Cerebellar nuclear complex (tissue), 1 donor: Measurements from ENCODE around the gene CAMK1G.

ENCODE experiments used
- DNase-seq, 2 experiments: peaks; one replicate each; lab custom pipeline; 2025; lab: John Stamatoyannopoulos, UW

Gene CAMK1G

DNA sequence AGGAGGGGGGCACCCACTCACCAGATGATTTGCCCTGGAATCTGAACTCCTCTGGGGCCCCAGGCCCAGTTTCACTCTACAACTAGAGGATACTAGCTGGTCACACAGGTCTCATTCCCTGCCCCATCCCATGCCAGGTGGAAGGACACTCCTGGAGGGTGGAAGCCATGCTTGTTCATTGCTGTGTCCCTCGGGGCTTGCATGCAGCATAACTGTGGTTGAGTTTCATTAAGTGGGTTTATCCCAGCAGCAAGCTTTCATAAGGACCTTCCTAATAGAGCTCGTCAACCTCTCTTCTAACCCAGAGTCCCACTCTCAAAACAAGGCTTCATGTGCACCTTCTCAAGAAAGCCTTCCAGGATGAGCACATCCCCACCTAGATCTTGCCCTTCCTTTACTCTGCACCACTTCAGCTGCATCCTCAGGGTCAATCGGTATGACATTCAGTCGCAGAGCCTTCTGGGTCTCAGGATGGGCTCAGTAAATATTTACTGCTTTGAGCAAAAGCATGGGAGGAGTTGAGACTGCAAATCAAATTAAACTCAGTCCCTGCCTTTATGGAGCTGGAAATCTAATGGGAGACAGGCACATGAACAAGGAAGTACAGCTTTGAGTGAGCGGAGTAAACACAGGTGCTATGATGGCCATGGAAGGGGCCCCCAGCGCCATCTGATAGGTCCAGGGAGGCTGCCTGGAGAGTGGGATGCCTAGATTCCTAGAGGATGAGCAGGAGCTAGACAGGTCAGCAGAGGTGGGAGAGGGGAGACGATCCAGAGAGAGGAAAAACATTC, 36.4 kb downstream of the CAMK1G start:
- DNase-seq = no peak

DNA sequence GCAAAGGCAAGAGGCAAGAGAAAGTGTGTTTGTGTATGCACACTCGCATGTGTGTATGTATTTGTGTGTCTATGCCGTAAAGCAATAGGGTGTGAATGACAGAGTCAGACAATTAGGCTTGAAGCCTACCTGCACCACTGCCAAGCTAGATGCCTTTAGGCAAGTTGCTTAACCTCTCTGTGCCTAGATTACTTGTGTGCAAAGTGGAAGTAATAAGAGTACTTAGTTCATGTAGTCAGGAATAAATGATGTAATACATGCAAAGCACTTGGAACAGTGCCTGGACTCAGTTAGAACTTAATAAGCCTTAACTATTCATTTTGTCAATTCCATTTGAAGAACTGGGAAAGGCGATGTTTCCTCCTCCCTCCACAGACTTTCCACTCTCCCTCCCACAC, 37.0 kb downstream of the CAMK1G start:
- DNase-seq = no peak

DNA sequence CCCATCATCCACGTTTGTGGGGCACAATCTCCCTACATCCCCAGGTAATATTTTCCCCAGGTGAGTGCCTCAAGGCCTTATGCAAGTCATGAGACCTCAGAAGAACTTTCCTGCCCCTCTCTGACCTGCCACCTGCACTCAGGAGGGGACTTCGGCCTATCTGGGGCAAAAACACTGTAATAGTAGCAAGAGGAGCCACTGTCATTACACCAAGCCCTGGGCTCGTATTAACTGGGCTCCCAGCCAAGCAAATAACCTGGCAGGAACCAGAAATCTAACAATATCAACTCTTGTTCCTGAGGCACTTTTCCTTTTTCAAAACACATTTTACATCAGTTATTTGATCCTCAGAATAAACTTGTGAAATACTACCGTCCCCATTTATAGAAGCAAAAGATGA, 37.8 kb downstream of the CAMK1G start:
- DNase-seq = no peak

DNA sequence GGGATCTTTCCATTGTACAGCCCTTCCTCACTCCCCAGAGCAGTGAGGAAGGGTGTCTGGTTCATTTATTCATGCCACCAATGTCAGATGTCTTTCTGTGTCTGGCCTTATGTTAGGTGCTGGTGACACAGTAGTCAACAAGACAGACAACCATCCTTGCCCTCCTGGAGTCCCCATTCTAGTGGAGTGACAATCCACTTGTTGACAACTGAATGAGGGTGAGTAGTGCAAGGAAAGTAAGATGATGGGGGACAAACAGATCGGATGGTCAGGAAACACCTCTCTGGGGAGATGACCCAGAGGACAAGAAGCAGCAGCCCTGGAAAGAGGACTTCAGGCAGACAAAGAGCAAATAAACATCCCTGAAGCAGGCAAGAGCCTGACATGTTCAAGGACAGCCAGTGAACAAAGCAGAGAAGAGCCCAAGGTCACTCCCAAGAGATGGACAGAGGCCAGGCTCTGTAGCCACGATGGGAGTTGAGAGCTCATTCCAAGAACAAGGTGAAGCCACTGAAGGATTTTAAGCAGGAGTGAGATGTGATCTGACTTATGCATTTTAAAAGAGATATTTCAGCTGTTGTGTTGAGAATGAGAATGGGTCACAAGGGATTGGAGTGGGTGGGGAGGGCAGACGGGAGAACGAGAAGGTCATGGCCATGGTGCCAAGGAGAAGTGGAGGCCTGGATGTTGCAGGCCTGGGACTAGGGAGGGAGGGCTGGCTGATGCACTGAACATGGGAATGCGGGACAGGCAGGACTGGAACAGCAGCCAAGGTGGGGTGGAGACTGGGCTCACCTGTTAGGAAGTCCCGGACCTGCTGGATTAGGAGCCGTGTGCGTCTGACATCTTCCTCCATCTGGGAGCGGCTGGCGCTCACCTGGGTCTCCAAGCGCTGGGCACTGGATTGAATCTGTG, 38.5 kb downstream of the CAMK1G start:
- DNase-seq = no peak

DNA sequence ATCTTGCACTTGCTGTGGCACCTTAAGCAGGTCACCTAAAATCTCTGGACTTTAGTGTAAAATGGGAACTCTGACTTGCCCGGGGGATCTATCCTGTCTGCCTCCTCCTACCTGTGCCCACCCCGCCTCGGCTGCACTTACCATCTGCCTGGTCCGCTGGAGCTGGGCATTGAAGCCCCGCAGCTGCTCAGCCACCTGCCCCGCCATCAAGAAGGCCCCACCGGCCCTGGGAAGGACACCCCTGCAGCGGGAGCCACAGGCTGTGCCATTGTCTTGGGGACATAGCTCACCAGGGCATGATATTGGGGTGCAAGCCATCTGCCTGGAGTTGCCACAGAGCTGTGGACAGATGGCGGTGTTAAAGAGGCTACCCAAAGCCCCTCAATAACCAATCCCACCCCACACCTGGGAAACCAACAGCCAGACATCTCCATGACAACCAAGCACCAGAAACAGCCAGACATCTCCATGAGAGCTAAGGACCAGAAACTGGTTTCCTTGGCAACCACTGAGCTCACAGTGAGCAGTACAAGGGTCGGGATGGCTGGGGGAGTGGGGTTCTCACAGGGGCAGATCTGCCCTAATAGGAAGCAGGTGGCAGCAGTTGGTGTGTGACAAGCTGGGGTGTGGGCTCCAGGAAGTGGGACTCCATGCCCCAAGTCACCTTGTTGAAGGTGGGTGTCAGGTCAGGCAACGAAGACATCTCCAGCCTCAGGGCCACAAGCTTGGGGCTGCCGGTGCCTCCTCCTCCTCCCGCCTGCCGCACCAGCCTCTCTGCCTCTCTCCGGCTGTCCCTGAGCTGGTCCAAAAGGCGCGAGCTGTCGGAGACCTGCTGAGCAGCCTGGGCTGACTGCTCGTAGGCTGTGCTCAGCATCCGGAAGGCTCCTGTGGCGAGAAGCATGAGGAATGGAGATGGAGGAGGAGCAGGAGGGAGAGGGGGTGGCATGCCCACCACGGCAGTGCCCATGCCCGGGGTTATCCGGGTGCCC, 39.6 kb downstream of the CAMK1G start:
- DNase-seq = peak in 1 of 2 experiments; percentile 34

DNA sequence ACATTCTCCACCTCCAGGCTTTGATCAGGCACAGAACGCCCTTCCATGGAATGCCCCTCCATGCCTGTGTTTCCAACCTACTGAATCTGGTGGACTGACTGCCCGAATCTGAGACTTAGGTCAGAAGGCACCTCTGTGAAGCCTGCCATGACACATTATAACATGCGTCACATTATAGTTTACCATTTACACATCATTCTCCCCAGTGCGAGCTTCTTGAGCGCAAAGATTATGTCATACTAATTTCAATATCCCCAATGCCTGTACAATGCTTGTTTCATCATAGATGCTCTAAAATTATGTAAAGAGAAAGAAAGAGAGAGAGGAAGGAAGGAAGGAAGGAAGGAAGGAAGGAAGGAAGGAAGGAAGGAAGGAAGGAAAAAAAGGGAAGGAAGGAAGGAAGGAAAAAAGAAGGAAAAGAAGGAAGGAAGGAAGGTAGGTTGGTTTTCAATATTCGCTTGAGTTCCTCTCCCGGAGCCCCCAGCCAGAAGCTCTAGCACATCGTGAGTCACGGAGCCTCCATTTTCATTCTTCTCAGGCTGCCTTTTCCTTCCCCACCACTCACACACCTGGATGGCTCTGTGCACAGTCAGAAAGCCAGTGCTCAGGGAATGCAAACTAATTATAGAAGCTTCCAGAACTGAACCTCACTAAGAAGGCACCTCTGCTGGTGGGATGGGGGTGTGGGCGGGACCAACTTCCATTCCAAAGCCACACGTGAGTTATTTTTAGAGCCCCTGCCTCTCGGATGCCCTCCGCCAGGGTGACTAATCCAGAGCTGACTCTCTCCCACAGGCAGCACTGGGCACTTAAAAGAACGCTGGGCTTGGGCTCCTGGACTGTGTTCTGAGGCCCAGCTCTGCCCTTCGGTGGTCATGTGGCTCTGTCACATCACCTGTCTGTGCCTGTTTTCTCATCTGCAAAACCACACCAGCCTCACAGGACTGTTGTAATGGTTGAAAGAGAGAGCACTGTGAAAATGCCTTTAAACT, 41.3 kb downstream of the CAMK1G start:
- no peak for DNase-seq

DNA sequence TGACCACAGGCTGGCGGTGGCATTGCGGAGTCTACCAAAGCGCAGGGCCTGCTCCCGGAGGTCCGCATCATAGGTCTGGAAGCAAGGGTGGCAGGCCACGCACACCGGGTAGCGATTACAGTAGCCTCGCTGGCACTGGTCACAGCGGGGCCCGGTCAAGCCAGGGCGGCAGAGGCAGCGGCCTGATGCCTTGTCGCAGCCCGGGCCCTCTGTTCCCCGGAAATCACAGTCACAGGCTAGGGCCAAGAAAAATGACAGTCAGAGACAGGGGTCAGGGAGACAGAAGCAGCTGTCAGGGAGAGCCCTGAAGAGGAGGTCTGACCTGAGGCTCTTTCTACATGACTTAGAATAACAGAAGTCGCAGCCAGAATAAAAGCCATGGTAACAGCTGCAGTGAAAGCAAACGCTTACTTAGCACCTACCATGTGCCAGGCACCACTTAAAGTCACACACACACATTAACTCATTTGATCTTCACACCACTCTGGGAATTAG, 42.3 kb downstream of the CAMK1G start:
- DNase-seq = no peak

DNA sequence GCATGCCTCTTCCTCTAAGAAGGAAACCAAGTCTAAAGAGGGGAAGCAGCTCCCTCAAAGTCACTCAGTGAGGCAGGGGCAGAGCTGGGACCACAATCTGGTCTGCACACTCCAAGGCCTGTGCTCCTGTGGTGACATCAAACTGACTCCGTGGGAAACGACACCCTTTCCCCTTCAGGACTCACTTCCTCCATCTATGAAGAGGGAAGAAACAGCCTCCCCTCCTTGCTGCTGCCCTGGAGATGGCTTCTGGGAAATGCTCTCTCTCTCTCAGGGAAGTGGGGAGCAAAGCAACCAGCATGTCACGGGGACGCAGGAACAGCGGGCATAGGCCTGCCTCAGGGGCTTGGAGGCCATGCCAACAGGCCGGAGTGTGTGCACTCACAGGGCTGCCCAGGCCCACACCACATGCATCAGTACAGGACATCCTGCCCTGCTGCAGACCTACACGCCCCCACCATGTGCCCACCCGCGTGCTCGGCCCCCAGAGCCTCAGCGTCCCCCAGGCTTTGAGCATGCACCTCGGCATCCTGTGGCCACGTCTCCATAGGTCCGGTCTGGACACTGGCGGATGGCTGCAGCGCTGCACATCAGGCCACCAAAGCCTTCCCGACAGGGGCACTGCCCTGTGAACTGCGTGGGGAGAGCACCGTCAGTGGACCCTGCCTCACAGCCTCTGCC, 43.0 kb downstream of the CAMK1G start:
- DNase-seq = no peak

DNA sequence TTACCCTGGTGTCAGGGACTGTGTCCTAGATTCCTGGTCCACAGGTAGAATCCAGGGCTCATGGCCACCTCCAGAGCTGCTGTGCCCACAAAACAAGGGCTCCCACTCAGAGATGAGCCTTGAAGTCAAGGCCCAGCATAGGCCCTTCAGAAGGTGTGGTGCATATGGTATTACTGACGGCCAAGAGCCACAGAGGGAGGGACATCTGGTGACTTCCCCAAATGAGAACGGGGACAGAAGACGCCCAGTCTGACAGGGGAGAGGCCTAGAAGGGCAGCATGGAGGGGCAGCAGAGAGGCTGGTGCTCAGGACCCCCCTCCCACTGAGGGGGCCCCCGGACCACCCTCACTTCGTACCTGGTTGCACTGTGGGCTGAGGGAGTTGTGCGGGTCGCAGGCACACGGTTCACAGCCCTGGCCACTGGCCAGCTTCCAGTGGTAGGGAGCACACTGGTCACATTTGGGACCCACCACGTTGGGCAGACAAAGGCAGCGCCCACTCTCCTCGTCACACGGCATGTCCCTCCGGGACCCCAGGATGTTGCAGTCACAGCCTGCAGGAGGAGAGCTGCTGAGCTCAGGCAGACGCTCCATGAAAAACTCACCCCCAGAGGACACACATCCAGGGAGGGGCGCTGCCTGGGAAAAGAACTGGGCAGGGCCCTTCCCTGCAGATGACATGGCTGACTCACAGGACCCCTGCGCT, 43.7 kb downstream of the CAMK1G start:
- DNase-seq = no peak

DNA sequence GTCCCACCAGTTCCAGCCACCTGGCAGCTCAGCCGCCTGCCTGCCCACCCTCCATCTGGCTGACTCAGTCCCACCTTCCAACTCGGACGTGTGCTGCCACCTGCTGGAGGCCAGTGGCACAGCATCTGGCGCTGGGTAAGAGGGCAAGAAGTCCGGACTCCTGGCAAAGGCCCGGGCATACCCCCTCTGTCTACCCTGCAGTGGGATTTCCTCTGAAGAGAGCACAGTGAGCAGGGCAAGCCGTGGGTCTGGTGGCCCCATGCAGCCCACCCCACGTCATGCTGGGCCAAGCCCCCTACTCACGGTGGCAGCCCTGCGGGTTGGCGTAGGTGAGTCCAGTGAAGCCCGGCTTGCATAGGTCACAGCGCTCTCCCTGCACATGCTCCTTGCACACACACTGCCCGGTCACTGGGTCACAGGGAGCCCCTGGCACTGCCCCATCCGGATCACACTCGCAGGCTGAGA, 44.2 kb downstream of the CAMK1G start:
- peak in 1 of 2 experiments; percentile 20 for DNase-seq

DNA sequence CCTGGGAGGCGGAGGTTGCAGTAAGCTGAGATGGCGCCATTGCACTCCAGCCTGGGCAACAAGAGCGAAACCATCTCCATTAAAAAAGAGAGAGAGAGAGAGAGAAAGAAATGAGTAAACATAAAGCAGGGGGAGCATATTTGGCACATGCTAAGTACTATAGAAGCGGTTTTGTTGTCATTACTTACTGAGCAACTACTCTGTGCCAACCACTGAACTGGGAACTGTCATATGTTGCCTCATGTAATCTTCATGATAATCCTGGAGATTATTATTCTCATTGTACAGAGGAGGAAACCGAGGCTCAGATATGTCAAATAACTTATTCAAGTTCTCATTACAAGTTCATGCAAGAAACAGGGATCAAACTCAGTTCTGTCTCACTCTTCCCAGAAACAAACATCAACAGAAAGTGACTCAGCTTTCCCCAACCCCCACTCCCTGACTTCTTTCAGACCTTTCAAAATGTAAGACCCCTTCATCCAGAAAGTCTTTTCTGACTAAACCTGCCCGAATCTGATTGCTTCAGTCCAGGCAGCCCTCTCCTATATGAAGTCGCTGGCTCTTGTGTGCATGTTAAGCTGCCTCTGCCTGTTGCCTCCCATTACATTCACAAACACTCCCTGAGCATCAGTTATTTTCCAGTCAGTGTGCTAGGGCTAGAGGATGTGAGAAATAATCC, 45.2 kb downstream of the CAMK1G start:
- no peak for DNase-seq

DNA sequence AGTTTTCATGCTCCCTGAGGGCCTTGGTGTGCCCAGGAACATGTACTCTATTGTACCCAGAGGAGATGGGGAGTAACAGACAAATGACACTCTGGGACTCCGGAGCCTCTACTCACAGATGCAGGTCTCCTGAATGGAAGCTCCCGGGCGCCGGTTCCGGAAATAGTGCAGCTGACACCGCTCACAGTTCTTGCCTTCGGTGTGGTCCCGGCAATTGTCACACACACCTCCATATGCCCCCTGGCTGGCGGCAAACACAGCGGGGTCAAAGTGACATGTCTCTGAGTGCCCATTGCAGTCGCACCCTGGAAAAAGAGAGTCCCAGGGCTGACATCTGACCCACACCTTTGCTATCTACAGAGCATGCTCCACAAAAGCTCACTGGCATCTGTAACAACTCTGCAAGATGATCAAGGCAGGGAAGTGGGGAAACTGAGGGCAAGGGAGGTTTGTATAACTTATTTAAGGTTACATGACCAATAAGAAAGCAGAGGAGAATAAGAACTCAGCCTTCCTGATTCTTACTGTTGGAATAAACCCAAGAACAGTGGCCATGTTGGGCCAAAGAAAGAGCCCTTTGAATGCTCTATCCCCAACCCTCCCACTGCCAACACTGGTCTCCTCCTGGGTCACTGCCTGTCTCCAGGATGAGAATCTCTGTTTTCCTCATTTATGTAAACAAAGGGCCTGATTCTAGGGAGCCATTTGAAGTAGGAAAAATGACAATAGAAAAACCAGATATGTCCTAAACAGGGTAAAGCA, 46.3 kb downstream of the CAMK1G start:
- no peak for DNase-seq

DNA sequence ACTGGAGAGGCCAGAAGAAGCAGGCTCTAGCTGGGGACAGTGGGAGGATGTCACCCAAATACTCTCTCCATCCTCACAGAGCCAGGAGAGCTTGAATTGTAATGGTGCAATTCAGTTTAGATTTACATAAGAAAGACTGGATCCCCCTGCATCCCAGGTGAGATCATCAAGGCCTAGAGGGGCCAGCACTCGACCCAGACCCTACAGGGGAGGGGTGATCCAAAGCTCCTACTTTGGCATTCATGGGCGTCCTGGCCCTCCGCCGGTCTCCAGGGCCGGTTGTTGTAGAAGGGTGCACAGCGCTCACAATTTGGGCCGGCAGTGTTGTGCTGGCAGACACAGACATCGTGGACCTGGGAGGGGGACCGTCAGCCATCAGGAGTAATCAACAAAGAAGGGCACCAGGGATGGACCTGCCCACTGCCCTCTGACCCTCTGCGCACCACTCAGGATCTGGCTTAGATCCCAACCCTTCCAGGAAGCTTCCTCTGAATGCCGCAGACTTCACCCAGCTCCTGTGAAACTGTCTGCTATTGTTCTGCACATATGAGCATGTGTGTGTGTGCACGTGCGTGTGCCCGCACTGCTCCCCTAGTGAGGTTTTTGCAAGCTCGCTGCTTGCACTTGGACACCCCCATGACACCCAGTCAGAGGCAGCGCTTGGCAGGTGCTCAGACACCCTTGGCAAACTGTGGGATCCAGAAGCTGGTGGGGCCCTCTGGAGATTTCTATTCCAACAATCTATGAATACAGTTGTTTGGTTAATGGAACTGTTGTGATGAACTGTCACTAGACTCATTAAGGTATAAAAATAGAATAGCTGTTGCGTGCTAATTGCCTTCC, 47.1 kb downstream of the CAMK1G start:
- no peak for DNase-seq

DNA sequence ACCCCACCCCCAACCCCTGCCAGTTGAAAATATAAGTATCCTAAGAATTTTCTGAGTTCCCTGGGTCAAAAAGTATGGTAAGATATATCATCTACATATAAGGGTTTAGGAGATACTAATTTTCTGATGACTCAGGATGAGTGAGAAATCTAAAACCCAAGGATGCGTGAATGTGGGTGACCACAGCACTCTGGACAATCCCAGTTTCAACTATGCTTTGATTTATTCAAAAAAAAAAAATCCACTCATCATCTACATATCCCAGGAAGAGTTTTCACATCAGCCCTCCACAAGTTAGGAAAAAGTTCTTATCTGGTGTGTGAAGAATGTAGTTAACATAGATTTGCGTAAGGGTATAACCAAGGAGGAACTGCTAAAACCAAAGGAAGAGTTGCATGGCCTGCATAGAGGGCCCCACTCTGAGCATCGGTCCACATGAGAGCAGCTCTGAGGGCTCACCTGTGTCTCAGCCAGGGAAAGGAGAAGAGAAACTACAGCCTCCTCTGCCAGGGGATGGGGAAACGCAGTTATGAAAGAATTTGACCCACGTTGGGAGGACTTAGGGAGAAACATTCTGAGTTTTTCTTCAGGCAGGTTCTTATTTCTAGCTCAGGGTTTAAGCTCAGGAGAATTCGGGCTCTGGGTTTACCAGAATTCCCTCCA, 50.0 kb downstream of the CAMK1G start:
- DNase-seq = no peak

DNA sequence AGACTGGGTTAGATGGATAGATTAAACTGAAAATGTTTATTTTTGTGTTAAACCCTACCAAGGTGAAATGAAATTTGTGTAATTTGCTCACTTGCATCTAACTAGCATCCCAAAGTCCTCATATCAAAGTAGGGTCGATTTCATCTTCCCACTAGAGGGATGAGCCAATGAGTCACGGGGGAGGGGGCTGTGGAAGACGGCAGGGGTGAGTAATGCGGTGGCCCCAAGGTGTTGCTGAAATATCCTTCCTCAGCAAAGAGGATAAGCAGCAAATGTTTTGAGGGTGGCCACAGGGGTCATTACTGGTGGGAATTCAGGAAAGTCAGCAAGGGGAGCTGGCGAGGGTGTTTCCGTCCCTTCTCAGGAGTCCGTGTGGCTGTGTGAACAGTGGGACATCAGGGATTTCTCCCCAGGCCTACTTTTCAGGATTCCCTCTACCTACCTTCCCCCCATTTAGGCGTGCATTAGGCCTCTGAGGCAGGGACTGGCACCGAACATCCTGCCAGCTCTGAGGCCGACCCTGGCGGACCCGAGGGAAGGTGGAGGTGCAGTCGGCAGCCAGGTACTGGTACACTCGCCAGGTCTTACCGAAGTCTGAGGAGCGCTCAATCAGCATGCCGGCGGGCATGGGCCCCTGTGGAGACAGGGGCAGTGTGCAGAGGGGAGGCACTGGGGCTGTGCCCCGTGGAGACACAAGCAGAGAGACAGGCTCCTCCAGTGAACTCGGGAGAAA, 50.7 kb downstream of the CAMK1G start:
- DNase-seq = no peak

DNA sequence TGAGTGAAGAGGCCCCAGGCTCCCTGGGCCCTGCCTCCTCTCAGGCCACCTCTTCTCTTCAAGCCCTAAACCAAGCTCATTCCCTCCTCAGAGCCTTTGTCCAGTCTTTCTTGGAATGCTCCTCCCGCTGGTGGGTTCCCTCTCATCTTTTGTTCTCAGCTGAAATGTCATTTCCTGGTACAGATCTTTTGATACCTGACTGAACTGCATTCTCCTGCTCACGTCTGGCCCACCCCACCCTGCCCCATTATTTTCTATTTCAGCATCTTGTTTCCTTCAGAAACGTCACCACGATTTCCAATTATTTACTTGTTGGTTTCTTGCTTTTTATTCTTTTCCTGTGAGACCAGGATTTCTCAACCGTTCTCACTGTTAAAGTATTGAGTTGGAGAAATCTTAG, 52.3 kb downstream of the CAMK1G start:
- no peak for DNase-seq
